H9 (cell line): Measurements from ENCODE around the gene RERE. TPM values are rescaled to one million over a fixed set of nuclear protein-coding genes. Genes with fewer than 3 reads are reported as not detected.
"Not testable (repeated sequence)": the region's sequence is repeated elsewhere in the genome, so short reads cannot be mapped to it uniquely, and the experiment has no call there.

ENCODE experiments used
- DNase-seq: peaks from one replicate; pipeline ENCODE4 v3.0.0-alpha.2; 2017
- H2AFZ ChIP-seq: one replicate; pipeline ENCODE4 v1.6.1; 2013; ENCODE audit warnings: mild to moderate bottlenecking, low read length, control low read depth, moderate library complexity
- H2AK5ac ChIP-seq: 2 replicates; pipeline ENCODE4 v1.6.1; 2013; ENCODE audit warnings: low read length, control low read depth, mixed read lengths; ENCODE audit not compliant: insufficient read length
- H2BK120ac ChIP-seq: one replicate; pipeline ENCODE4 v1.6.1; 2013; ENCODE audit warnings: low read depth, mild to moderate bottlenecking, low read length, control low read depth, inconsistent platforms; ENCODE audit not compliant: poor library complexity, severe bottlenecking
- H2BK12ac ChIP-seq: 2 replicates; pipeline ENCODE4 v1.6.1; 2013; ENCODE audit warnings: low read length, control low read depth, mixed read lengths, low read depth; ENCODE audit not compliant: insufficient read length
- H2BK15ac ChIP-seq: 2 replicates; pipeline ENCODE4 v1.6.1; 2013; ENCODE audit warnings: low read depth, low read length, control low read depth
- H2BK20ac ChIP-seq: one replicate; pipeline ENCODE4 v1.6.1; 2013; ENCODE audit warnings: low read depth, mild to moderate bottlenecking, low read length, control low read depth, inconsistent platforms; ENCODE audit not compliant: poor library complexity, severe bottlenecking
- H2BK5ac ChIP-seq: 2 replicates; pipeline ENCODE4 v1.6.1; 2013; ENCODE audit warnings: low read length, control low read depth, mixed read lengths; ENCODE audit not compliant: insufficient read length
- H3K14ac ChIP-seq: 2 replicates; pipeline ENCODE4 v1.6.1; 2013; ENCODE audit warnings: low read length, control low read depth; ENCODE audit not compliant: insufficient read depth
- H3K18ac ChIP-seq: 2 replicates; pipeline ENCODE4 v1.6.1; 2013; ENCODE audit warnings: low read depth, mild to moderate bottlenecking, mixed read lengths, low read length, control low read depth; ENCODE audit not compliant: insufficient read length
- H3K23ac ChIP-seq: 2 replicates; pipeline ENCODE4 v1.6.1; 2013; ENCODE audit warnings: low read length, control low read depth, mixed read lengths, low read depth; ENCODE audit not compliant: insufficient read length
- H3K23me2 ChIP-seq: 2 replicates; pipeline ENCODE4 v1.6.1; 2013; ENCODE audit warnings: low read depth, mild to moderate bottlenecking, mixed read lengths, low read length, control low read depth; ENCODE audit not compliant: insufficient read length, poor library complexity, severe bottlenecking
- H3K27ac ChIP-seq: 2 replicates; pipeline ENCODE4 v1.5.1; 2013; ENCODE audit warnings: low read length, control low read depth, mixed read lengths, low read depth; ENCODE audit not compliant: insufficient read length
- H3K27me3 ChIP-seq: 2 replicates; pipeline ENCODE4 v1.6.1; 2013; ENCODE audit warnings: low read length, control low read depth, inconsistent platforms; ENCODE audit not compliant: insufficient read depth
- H3K4ac ChIP-seq: 2 replicates; pipeline ENCODE4 v1.6.1; 2013; ENCODE audit warnings: low read depth, mild to moderate bottlenecking, control low read depth, inconsistent platforms, low read length, moderate library complexity
- H3K4me1 ChIP-seq: 2 replicates; pipeline ENCODE4 v1.6.1; 2013; ENCODE audit warnings: low read length, control low read depth, inconsistent platforms; ENCODE audit not compliant: insufficient read depth
- H3K4me2 ChIP-seq: 2 replicates; pipeline ENCODE4 v1.6.1; 2013; ENCODE audit warnings: low read length, control low read depth, mixed read lengths; ENCODE audit not compliant: insufficient read length, insufficient read depth
- H3K56ac ChIP-seq: 2 replicates; pipeline ENCODE4 v1.6.1; 2013; ENCODE audit warnings: low read depth, mild to moderate bottlenecking, mixed read lengths, low read length, control low read depth; ENCODE audit not compliant: insufficient read length
- H3K79me1 ChIP-seq: 2 replicates; pipeline ENCODE4 v1.6.1; 2013; ENCODE audit warnings: low read depth, mild to moderate bottlenecking, moderate library complexity, low read length, control low read depth, inconsistent platforms; ENCODE audit not compliant: insufficient read depth, poor library complexity, severe bottlenecking
- H3K79me2 ChIP-seq: 2 replicates; pipeline ENCODE4 v1.6.1; 2013; ENCODE audit warnings: low read length, control low read depth, inconsistent platforms; ENCODE audit not compliant: insufficient read depth
- H3K9ac ChIP-seq: 2 replicates; pipeline ENCODE4 v1.6.1; 2013; ENCODE audit warnings: low read length, control low read depth, mixed read lengths; ENCODE audit not compliant: insufficient read length; ENCODE audit errors: extremely low read depth
- H3K9me3 ChIP-seq: one replicate; pipeline ENCODE4 v1.6.1; 2013; ENCODE audit warnings: low read depth, low read length, inconsistent platforms; ENCODE audit not compliant: control insufficient read depth
- H3T11ph ChIP-seq: one replicate; pipeline ENCODE4 v1.6.1; 2013; ENCODE audit warnings: mild to moderate bottlenecking, low read length, control low read depth, inconsistent platforms
- H4K20me1 ChIP-seq: one replicate; pipeline ENCODE4 v1.6.1; 2013; ENCODE audit not compliant: control insufficient read depth, insufficient read length, insufficient read depth
- H4K5ac ChIP-seq: 2 replicates; pipeline ENCODE4 v1.6.1; 2013; ENCODE audit warnings: low read depth, mild to moderate bottlenecking, mixed read lengths, low read length, control low read depth; ENCODE audit not compliant: insufficient read length
- H4K8ac ChIP-seq: replicated peaks from 2 replicates; pipeline ENCODE4 v1.6.1; 2013; ENCODE audit warnings: low read length, control low read depth, mixed read lengths, low read depth; ENCODE audit not compliant: insufficient read length
- H4K91ac ChIP-seq: 2 replicates; pipeline ENCODE4 v1.6.1; 2013; ENCODE audit warnings: low read depth, mild to moderate bottlenecking, moderate library complexity, mixed read lengths, low read length, control low read depth; ENCODE audit not compliant: insufficient read length
- H3K27ac Mint-ChIP-seq, 3 experiments: 2 replicates in 2 of 3; 3 replicates in 1 of 3; pipeline ENCODE4 v1.8.0; 2020 to 2021; ENCODE audit warnings: mixed read lengths in 3 of 3, mild to moderate bottlenecking in 1 of 3, moderate library complexity in 1 of 3
- H3K27me3 Mint-ChIP-seq: 2 replicates; pipeline ENCODE4 v1.8.0; 2021; ENCODE audit warnings: low read depth, mild to moderate bottlenecking, moderate library complexity, mixed read lengths
- H3K36me3 Mint-ChIP-seq, 3 experiments: 2 replicates in 2 of 3; 3 replicates in 1 of 3; pipeline ENCODE4 v1.8.0; 2020 to 2021; ENCODE audit warnings: low read depth in 3 of 3, mixed read lengths in 3 of 3; ENCODE audit not compliant: insufficient read depth in 1 of 3
- H3K4me1 Mint-ChIP-seq, 2 experiments: 2 replicates each; pipeline ENCODE4 v1.8.0; 2020; ENCODE audit warnings: mixed read lengths in 2 of 2
- H3K4me3 Mint-ChIP-seq, 2 experiments: 2 replicates in 1 of 2; 3 replicates in 1 of 2; pipeline ENCODE4 v1.8.0; 2020 to 2021; ENCODE audit warnings: mild to moderate bottlenecking in 2 of 2, mixed read lengths in 2 of 2, moderate library complexity in 1 of 2
- H3K9me3 Mint-ChIP-seq, 2 experiments: 2 replicates in 1 of 2; 3 replicates in 1 of 2; pipeline ENCODE4 v1.8.0; 2020; ENCODE audit warnings: mild to moderate bottlenecking in 2 of 2, mixed read lengths in 2 of 2, moderate library complexity in 1 of 2
- CTCF ChIP-seq: fragments of 200-600 bp; sonication (generic); conservative IDR thresholded peaks from 3 replicates; pipeline ENCODE4 v1.8.0; 2021; ENCODE audit warnings: antibody characterized with exemption, mild to moderate bottlenecking
- WGBS: extraction: QIAGEN DNeasy Blood & Tissue Kit; methylation state at CpG from one replicate; pipeline ENCODE4 v1.1.7; 2013; ENCODE audit warnings: missing lambda C conversion rate, low lambda C conversion rate, mixed read lengths; ENCODE audit not compliant: insufficient read length; ENCODE audit errors: extremely low coverage; 5-methylcytosine and 5-hydroxymethylcytosine counted together
- total RNA-seq: library from RNA; stranded (reverse); gene quantifications from 2 replicates; pipeline ENCODE4 v1.2.1, GENCODE V29; 2021

Gene RERE
- total RNA-seq, 1 experiment from 2014 or later: 103 TPM

GRCh38 chr1:8821084-8821483 lies 3.6 kb upstream of the RERE start:
- no peak for DNase-seq
- no peak overlapping the region for H2BK20ac ChIP-seq
- Mint-ChIP-seq H3K4me3 (no peak overlapping the region), H3K27ac (no peak overlapping the region; a peak in 1 of 7 replicates), H3K9me3 (no peaks in the 10 kb centered on the region; a peak in 1 of 5 replicates), H3K4me1 (peaks cover 30 to 39% of the 10 kb centered on the region in 2 experiments), H3K36me3 (no peaks in the 10 kb centered on the region), H3K27me3 (peaks cover 1% of the 10 kb centered on the region; the same call in 1 of the 2 replicates)
- no peak overlapping the region for H4K91ac ChIP-seq
- H2BK12ac ChIP-seq: no peak overlapping the region
- WGBS: no CpG with 5 or more reads among the region's 2 CpGs
- no peaks in the 10 kb centered on the region for H3K27me3 ChIP-seq
- no peak overlapping the region for H3K4ac ChIP-seq
- H3K23ac ChIP-seq: no peak overlapping the region
- H2BK15ac ChIP-seq: no peak overlapping the region
- TF ChIP-seq CTCF: no peak
- no peak overlapping the region for H3T11ph ChIP-seq
- peaks cover 4% of the 10 kb centered on the region for H3K23me2 ChIP-seq
- no peak overlapping the region for H3K27ac ChIP-seq
- no peaks in the 10 kb centered on the region for H3K79me1 ChIP-seq
- peaks cover 5% of the 10 kb centered on the region; the same call in 1 of the 2 replicates for H3K79me2 ChIP-seq
- no peaks in the 10 kb centered on the region for H4K20me1 ChIP-seq
- H3K18ac ChIP-seq: no peak overlapping the region
- H2AK5ac ChIP-seq: no peak overlapping the region
- H3K56ac ChIP-seq: no peak overlapping the region
- no peak overlapping the region for H3K9ac ChIP-seq
- H3K9me3 ChIP-seq: no peaks in the 10 kb centered on the region
- no peak overlapping the region for H3K14ac ChIP-seq
- no peak overlapping the region for H2BK120ac ChIP-seq
- no peak overlapping the region for H4K8ac ChIP-seq
- H2AFZ ChIP-seq: no peak overlapping the region
- H3K4me2 ChIP-seq: no peak overlapping the region
- no peak overlapping the region for H2BK5ac ChIP-seq
- no peak overlapping the region for H4K5ac ChIP-seq
- H3K4me1 ChIP-seq: peaks cover 5% of the 10 kb centered on the region

- H3K27me3 ChIP-seq, H3T11ph ChIP-seq, H3K4ac ChIP-seq, H2BK120ac ChIP-seq, H3K9me3 ChIP-seq, H3K23me2 ChIP-seq, H4K91ac ChIP-seq, H4K20me1 ChIP-seq, H2BK20ac ChIP-seq, H4K5ac ChIP-seq, H3K27ac ChIP-seq, H3K36me3 Mint-ChIP-seq, H3K23ac ChIP-seq, H2BK5ac ChIP-seq, H3K79me1 ChIP-seq, H3K27me3 Mint-ChIP-seq, H3K14ac ChIP-seq, H4K8ac ChIP-seq, H3K18ac ChIP-seq, H2AK5ac ChIP-seq, H2AFZ ChIP-seq, H3K56ac ChIP-seq, H2BK12ac ChIP-seq, H2BK15ac ChIP-seq, H3K9me3 Mint-ChIP-seq, H3K9ac ChIP-seq, DNase-seq: not testable (repeated sequence)
- no CpG with 5 or more reads among the region's 13 CpGs for WGBS
- Mint-ChIP-seq H3K4me3 (peak overlapping the region; percentile 77 to 89), H3K27ac (peak overlapping the region in 1 of 3 experiments; percentile 99; a peak in 2 of 7 replicates), H3K4me1 (peaks cover 47 to 56% of the 10 kb centered on the region in 2 experiments)
- peaks cover 14% of the 10 kb centered on the region; the same call in 1 of the 2 replicates for H3K79me2 ChIP-seq
- peak overlapping the region; percentile 81 for H3K4me2 ChIP-seq
- H3K4me1 ChIP-seq: peaks cover 12% of the 10 kb centered on the region
These were observed 1.3 kb upstream of the RERE start for GRCh38 chr1:8818789-8819188.
